HAP-1 (cell line): ENCODE results near the gene HOXD1.

Experiments used
- DNase-seq, 2 experiments: peaks; one replicate each; pipeline ENCODE4 v3.0.0-alpha.2; 2016 to 2020; ENCODE audit warnings: low spot score in 2 of 2
- H3K27me3 ChIP-seq: fragments of 250-450 bp; sonication (Bioruptor Pico); 2 replicates; pipeline ENCODE4 v1.5.1; 2020; ENCODE audit warnings: low read depth, mild to moderate bottlenecking, moderate library complexity
- H3K36me3 ChIP-seq: fragments of 250-450 bp; sonication (Bioruptor Pico); replicated peaks from 2 replicates; pipeline ENCODE4 v1.5.1; 2020; ENCODE audit warnings: mild to moderate bottlenecking
- H3K4me1 ChIP-seq: fragments of 250-450 bp; sonication (Bioruptor Pico); 2 replicates; pipeline ENCODE4 v1.5.1; 2020; ENCODE audit warnings: mild to moderate bottlenecking
- H3K4me3 ChIP-seq: fragments of 250-450 bp; sonication (Bioruptor Pico); 2 replicates; pipeline ENCODE4 v1.5.1; 2020; ENCODE audit warnings: mild to moderate bottlenecking, moderate library complexity
- H3K9me3 ChIP-seq: fragments of 250-450 bp; sonication (Bioruptor Pico); 2 replicates; pipeline ENCODE4 v1.5.1; 2020; ENCODE audit warnings: mild to moderate bottlenecking, moderate library complexity
- in situ Hi-C: fragments of 300-500 bp; cut with MboI; formaldehyde crosslinking; loops from 3 replicates; pipeline ENCODE4 v1.14.3; 2020; ENCODE audit warnings: low sequenced_read_pairs, inconsistent platforms, mixed read lengths

HOXD1 gene

DNA sequence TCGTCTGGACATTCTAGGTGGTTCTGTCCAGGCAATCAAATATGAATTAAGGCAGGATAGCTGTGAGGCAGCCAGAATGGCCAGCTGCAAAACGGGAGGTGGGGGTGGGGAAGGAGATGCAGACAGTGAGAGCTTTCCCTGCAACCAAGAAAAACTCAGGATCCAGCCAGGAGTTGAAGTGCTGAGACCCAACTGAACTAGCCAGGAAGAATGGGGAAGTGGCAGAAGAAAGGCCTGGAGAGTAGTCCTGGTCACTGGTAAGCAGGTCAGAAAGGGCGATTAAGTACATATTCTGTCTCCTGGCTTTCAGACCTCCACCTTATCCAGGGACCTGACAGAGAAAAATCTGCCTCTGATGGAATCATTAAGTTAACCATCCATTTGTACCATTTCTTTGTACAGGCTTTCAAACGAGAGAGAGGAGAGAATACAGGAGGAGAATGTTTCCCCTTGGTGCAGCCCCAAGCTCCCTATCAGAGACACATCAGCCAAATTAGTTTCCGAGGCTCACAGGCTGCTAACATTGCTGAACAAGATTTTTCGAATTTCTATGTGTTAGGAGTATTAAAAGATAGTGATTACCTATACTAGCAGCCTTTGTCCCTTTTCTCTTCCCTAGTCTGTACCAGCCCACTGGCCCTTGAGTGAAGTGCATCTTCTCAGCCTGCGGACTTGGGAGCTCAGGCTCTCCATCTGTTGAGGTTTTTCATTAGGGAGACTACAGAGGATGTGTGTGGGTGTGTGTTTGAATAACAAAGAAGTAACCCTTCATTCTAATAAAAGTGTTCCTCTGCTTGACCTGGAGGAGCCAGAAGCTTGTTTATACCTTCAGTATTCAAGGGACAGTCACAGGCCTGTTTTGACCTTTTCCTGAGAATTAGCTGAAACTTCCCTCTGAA lies 12.5 kb upstream of the HOXD1 start:
- in situ Hi-C loops = no loop called here
- DNase-seq = no peak
- Histone ChIP-seq H3K4me1 (peaks cover 13% of the 10 kb centered on the region), H3K9me3 (no peaks in the 10 kb centered on the region), H3K4me3 (no peak overlapping the region), H3K27me3 (peaks cover 19% of the 10 kb centered on the region), H3K36me3 (no peaks in the 10 kb centered on the region)

GRCh38 chr2:176177580-176178037 lies 10.9 kb upstream of the HOXD1 start:
- H3K9me3 ChIP-seq = no peaks in the 10 kb centered on the region
- DNase-seq = peak in 1 of 2 experiments; percentile 25
- no peaks in the 10 kb centered on the region for H3K36me3 ChIP-seq
- H3K4me1 ChIP-seq = peaks cover 13% of the 10 kb centered on the region
- H3K4me3 ChIP-seq = peak overlapping the region; percentile 37
- peaks cover 23% of the 10 kb centered on the region for H3K27me3 ChIP-seq
- in situ Hi-C loops = no loop called here

GRCh38 chr2:176178038-176178756 lies 10.3 kb upstream of the HOXD1 start:
- H3K27me3 ChIP-seq = peaks cover 23% of the 10 kb centered on the region

DNA sequence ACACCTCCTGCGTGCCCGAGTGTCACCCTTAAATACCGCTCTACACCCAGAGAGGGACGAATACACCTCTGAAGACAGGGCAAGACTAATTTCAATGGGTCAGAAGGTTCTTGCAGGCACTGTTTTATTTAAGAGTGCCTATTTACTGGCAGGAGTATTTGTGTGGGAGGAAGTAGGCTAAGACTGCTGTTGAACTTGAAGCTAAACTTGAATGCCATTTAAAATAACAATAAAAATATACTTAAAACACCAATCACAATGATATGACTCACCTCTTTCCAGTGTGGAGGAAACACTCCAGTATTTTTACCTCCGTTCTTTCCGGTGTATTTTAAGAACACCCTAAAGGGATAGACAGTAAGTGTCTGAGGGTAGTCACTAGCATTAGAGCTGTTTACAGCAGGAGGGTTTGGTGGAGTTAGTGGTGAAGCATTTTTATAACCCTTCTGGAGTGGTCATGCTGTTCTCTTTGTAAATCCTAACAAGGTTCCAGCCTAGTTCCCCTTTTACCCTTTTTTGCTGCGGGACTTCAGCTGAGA lies 9.6 kb upstream of the HOXD1 start:
- in situ Hi-C loops = no loop called here
- no peaks in the 10 kb centered on the region for H3K36me3 ChIP-seq
- no peak for DNase-seq
- peaks cover 13% of the 10 kb centered on the region for H3K4me1 ChIP-seq
- no peaks in the 10 kb centered on the region for H3K9me3 ChIP-seq
- H3K27me3 ChIP-seq = peaks cover 23% of the 10 kb centered on the region
- peak overlapping the region; percentile 37 for H3K4me3 ChIP-seq

More at GRCh38 chr2:176178038-176178756, 10.3 kb upstream of the HOXD1 start:
- in situ Hi-C loops = no loop called here
- Histone ChIP-seq H3K4me1 (peaks cover 13% of the 10 kb centered on the region), H3K36me3 (no peaks in the 10 kb centered on the region), H3K4me3 (peak overlapping the region; percentile 37), H3K9me3 (no peaks in the 10 kb centered on the region)
- peak in 1 of 2 experiments; percentile 64 for DNase-seq

DNA sequence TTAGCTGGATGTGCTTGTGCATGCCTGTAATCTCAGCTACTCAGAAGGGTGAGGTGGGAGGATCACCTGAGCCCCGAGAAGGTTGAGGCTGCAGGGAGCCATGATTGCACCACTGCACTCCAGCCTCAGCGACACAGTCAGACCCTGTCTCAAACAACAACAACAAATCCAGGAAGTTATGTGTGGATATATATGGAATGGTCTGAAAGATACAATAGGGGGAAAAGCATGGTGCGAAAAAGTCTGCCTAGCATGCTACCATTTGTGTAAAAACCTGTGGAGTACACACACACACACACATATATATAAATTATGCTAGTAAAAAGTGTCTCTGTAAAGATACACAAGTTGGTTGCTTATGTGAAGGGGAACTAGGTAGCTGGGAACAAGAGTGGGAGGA lies 6.9 kb upstream of the HOXD1 start:
- DNase-seq = no peak
- in situ Hi-C loops = no loop called here
- Histone ChIP-seq H3K4me3 (no peak overlapping the region), H3K27me3 (peaks cover 28% of the 10 kb centered on the region), H3K36me3 (no peaks in the 10 kb centered on the region), H3K4me1 (peaks cover 10% of the 10 kb centered on the region), H3K9me3 (no peaks in the 10 kb centered on the region)

- no peaks in the 10 kb centered on the region for H3K9me3 ChIP-seq
- H3K4me3 ChIP-seq = no peak overlapping the region
- DNase-seq = no peak
- in situ Hi-C loops = no loop called here
- H3K36me3 ChIP-seq = no peaks in the 10 kb centered on the region
- H3K4me1 ChIP-seq = peaks cover 14% of the 10 kb centered on the region
- peaks cover 32% of the 10 kb centered on the region for H3K27me3 ChIP-seq
These were observed 5.8 kb upstream of the HOXD1 start for GRCh38 chr2:176182671-176183070.

DNA sequence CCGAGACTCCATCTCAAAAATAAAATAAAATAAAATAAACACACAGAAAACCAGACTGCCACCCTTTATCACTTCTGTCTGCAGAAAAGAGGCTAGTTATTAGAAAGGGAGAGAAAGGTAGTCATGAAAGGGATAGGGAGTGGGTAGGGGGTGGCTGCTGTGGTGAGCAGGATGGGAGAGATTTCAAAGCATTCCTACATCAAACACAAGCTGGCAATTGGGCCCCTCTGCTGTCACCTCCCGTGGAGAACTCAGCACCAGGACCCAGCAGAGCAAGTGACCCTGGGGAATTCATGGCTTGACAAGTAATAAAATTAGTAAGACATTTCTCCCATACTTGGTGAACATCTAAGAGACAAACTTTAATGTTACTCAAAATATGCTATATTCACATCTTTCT lies 3.7 kb upstream of the HOXD1 start:
- no peaks in the 10 kb centered on the region for H3K9me3 ChIP-seq
- H3K4me1 ChIP-seq = peaks cover 5% of the 10 kb centered on the region
- H3K27me3 ChIP-seq = peaks cover 24% of the 10 kb centered on the region
- no peak overlapping the region for H3K4me3 ChIP-seq
- DNase-seq = no peak
- H3K36me3 ChIP-seq = no peaks in the 10 kb centered on the region
- in situ Hi-C loops = no loop called here

GRCh38 chr2:176186024-176186423 lies 2.4 kb upstream of the HOXD1 start:
- in situ Hi-C loops = no loop called here
- Histone ChIP-seq H3K4me3 (no peak overlapping the region), H3K9me3 (no peaks in the 10 kb centered on the region), H3K36me3 (no peaks in the 10 kb centered on the region), H3K27me3 (peaks cover 13% of the 10 kb centered on the region; the same call in 1 of the 2 replicates), H3K4me1 (peaks cover 5% of the 10 kb centered on the region)
- DNase-seq = no peak

DNA sequence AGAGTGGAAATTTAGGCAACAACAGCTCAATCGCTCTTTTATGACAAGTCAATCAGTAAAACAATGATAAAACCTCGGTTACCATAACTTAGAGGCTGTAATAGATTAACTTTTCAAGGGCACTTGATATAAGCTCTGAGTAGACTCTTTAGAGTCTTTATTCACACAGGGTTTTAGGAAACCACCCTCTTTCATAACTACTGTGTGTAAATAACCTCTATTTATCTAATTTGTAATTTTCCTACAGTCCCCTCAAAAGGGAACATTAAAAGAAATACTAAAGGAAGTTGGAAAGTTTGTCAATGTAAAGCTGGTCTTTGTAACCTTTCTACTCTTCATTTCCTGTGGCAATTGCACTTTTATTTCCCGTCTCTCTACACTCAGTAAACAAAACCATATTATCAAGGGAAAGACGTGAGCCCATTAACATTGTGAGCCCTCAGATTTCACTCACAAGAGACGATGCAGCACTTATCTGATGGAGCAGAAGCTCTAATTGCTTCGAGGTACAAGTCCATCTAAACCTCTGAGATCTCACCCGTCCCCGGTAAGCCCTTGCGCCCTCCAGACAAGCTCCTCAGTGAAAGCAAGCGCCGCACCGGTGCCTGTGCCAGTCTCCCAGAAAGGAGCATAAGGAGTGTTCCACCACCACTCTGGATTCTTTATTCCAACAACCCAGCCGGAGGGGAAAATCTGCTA lies 1.1 kb upstream of the HOXD1 start:
- Histone ChIP-seq H3K27me3 (peaks cover 10% of the 10 kb centered on the region), H3K9me3 (no peaks in the 10 kb centered on the region), H3K4me1 (peaks cover 5% of the 10 kb centered on the region), H3K4me3 (peak overlapping the region; percentile 0; the same call in 1 of the 2 replicates), H3K36me3 (no peaks in the 10 kb centered on the region)
- in situ Hi-C loops = no loop called here
- DNase-seq = peak in 1 of 2 experiments; percentile 33

GRCh38 chr2:176188774-176189680 lies 559 bp downstream of the HOXD1 start:
- in situ Hi-C loops = no loop called here
- Histone ChIP-seq H3K36me3 (no peaks in the 10 kb centered on the region), H3K4me1 (peaks cover 5% of the 10 kb centered on the region), H3K27me3 (peaks cover 11% of the 10 kb centered on the region), H3K9me3 (no peaks in the 10 kb centered on the region), H3K4me3 (no peak overlapping the region)
- DNase-seq = no peak

- peaks cover 13% of the 10 kb centered on the region for H3K27me3 ChIP-seq
- DNase-seq = no peak
- H3K4me1 ChIP-seq = peaks cover 5% of the 10 kb centered on the region
- in situ Hi-C loops = no loop called here
- H3K4me3 ChIP-seq = no peak overlapping the region
- no peaks in the 10 kb centered on the region for H3K36me3 ChIP-seq
- no peaks in the 10 kb centered on the region for H3K9me3 ChIP-seq
These were observed 1.5 kb downstream of the HOXD1 start for GRCh38 chr2:176189681-176190641.

- H3K9me3 ChIP-seq = no peaks in the 10 kb centered on the region
- H3K4me3 ChIP-seq = no peak overlapping the region
- peaks cover 2% of the 10 kb centered on the region for H3K4me1 ChIP-seq
- in situ Hi-C loops = no loop called here
- no peak for DNase-seq
- peaks cover 6% of the 10 kb centered on the region for H3K27me3 ChIP-seq
- no peaks in the 10 kb centered on the region for H3K36me3 ChIP-seq
These were observed 3.9 kb downstream of the HOXD1 start for GRCh38 chr2:176192351-176192750.
